Liver (tissue), 9 donors: ENCODE measurements around the gene KRTAP10-5. TPM values are rescaled to one million over a fixed set of nuclear protein-coding genes. Genes with fewer than 3 reads are reported as not detected.
A peak's percentile ranks its signal among the peaks of the same experiment; 100 is the strongest.

Experiments used
- DNase-seq: peaks from one replicate; pipeline ENCODE4 v3.0.0-alpha.2; 2017; ENCODE audit warnings: low spot score
- H3K27ac ChIP-seq, 2 donors: one replicate each; pipeline ENCODE4 v1.7.0; 2013; ENCODE audit warnings: inconsistent platforms in 2 of 2, low read length in 2 of 2, control low read depth in 1 of 2, low read depth in 1 of 2, mild to moderate bottlenecking in 1 of 2
- H3K27me3 ChIP-seq, 4 donors: one replicate each; pipeline versions ENCODE4 v1.6.1 to v1.7.0; 2013; ENCODE audit warnings: low read length in 3 of 4, inconsistent platforms in 1 of 4, mild to moderate bottlenecking in 1 of 4, moderate library complexity in 1 of 4; ENCODE audit not compliant: control insufficient read depth in 4 of 4, insufficient read depth in 4 of 4
- H3K36me3 ChIP-seq, 4 donors: one replicate each; pipeline versions ENCODE4 v1.6.1 to v1.7.0; 2013; ENCODE audit warnings: low read length in 3 of 4, mild to moderate bottlenecking in 3 of 4, low read depth in 1 of 4, moderate library complexity in 1 of 4; ENCODE audit not compliant: control insufficient read depth in 4 of 4, insufficient read depth in 3 of 4
- H3K4me1 ChIP-seq, 4 donors: one replicate each; pipeline versions ENCODE4 v1.6.1 to v1.7.0; 2013; ENCODE audit warnings: low read length in 3 of 4, mild to moderate bottlenecking in 3 of 4, moderate library complexity in 1 of 4; ENCODE audit not compliant: control insufficient read depth in 4 of 4, insufficient read depth in 4 of 4
- H3K4me3 ChIP-seq, 3 donors: one replicate each; pipeline versions ENCODE4 v1.6.1 to v1.7.0; 2013; ENCODE audit warnings: low read length in 3 of 3, control low read depth in 1 of 3, low read depth in 1 of 3, mild to moderate bottlenecking in 1 of 3
- H3K9ac ChIP-seq, 2 donors: one replicate each; pipeline ENCODE4 v1.7.0; 2013; ENCODE audit warnings: low read length in 2 of 2, mild to moderate bottlenecking in 2 of 2, moderate library complexity in 2 of 2, control low read depth in 1 of 2, low read depth in 1 of 2
- H3K9me3 ChIP-seq, 4 donors: one replicate each; pipeline versions ENCODE4 v1.6.1 to v1.7.0; 2013; ENCODE audit warnings: low read length in 3 of 4; ENCODE audit not compliant: control insufficient read depth in 4 of 4
- ATF3 ChIP-seq: IDR thresholded peaks from 2 replicates; pipeline ENCODE4 v1.6.1; 2016; ENCODE audit warnings: antibody characterized with exemption
- EGR1 ChIP-seq, 2 donors: IDR thresholded peaks; 2 replicates each; pipeline ENCODE4 v1.6.1; 2016 to 2018; ENCODE audit warnings: antibody characterized with exemption in 2 of 2, low read depth in 2 of 2
- FOXA1 ChIP-seq: IDR thresholded peaks from 2 replicates; pipeline ENCODE4 v1.6.1; 2016; ENCODE audit warnings: antibody characterized with exemption
- FOXA2 ChIP-seq: IDR thresholded peaks from 2 replicates; pipeline ENCODE4 v1.6.1; 2016; ENCODE audit warnings: antibody characterized with exemption
- GABPA ChIP-seq, 2 donors: IDR thresholded peaks in 1 of 2; conservative IDR thresholded peaks in 1 of 2; 2 replicates each; pipeline ENCODE4 v1.6.1; 2016; ENCODE audit warnings: antibody characterized with exemption in 2 of 2, mild to moderate bottlenecking in 1 of 2, moderate library complexity in 1 of 2
- HNF4A ChIP-seq, 2 donors: conservative IDR thresholded peaks; 2 replicates each; pipeline ENCODE4 v1.6.1; 2016; ENCODE audit warnings: antibody characterized with exemption in 2 of 2, mild to moderate bottlenecking in 2 of 2
- HNF4G ChIP-seq: IDR thresholded peaks from 2 replicates; pipeline ENCODE4 v1.6.1; 2016; ENCODE audit warnings: antibody characterized with exemption
- JUND ChIP-seq, 2 donors: IDR thresholded peaks; 2 replicates each; pipeline ENCODE4 v1.6.1; 2016; ENCODE audit warnings: antibody characterized with exemption in 2 of 2
- MAX ChIP-seq: IDR thresholded peaks from 2 replicates; pipeline ENCODE4 v1.6.1; 2016; ENCODE audit warnings: antibody characterized with exemption
- NR2F2 ChIP-seq: IDR thresholded peaks from 2 replicates; pipeline ENCODE4 v1.6.1; 2016; ENCODE audit warnings: antibody characterized with exemption
- RAD21 ChIP-seq, 2 donors: IDR thresholded peaks; 2 replicates each; pipeline ENCODE4 v1.6.1; 2016; ENCODE audit warnings: antibody characterized with exemption in 2 of 2, mild to moderate bottlenecking in 2 of 2
- REST ChIP-seq: IDR thresholded peaks from 2 replicates; pipeline ENCODE4 v1.6.1; 2016; ENCODE audit warnings: antibody characterized with exemption, mild to moderate bottlenecking
- RXRA ChIP-seq, 2 donors: IDR thresholded peaks; 2 replicates each; pipeline ENCODE4 v1.6.1; 2017 to 2018; ENCODE audit warnings: antibody characterized with exemption in 2 of 2, mild to moderate bottlenecking in 1 of 2
- SP1 ChIP-seq: IDR thresholded peaks from 2 replicates; pipeline ENCODE4 v1.6.1; 2018; ENCODE audit warnings: antibody characterized with exemption, mild to moderate bottlenecking
- YY1 ChIP-seq: IDR thresholded peaks from 2 replicates; pipeline ENCODE4 v1.6.1; 2016; ENCODE audit warnings: antibody characterized with exemption, mild to moderate bottlenecking
- ZBTB33 ChIP-seq: IDR thresholded peaks from 2 replicates; pipeline ENCODE4 v1.6.1; 2016; ENCODE audit warnings: antibody characterized with exemption
- WGBS: extraction: QIAGEN DNeasy Blood & Tissue Kit; methylation state at CpG from one replicate; pipeline ENCODE4 v1.1.7; 2013; 5-methylcytosine and 5-hydroxymethylcytosine counted together
- polyA plus RNA-seq, 2 donors: library from polyadenylated mRNA; stranded (reverse) in 1 of 2; unstranded in 1 of 2; fragments of 200-250 nt in 1 of 2; fragments of >200 nt in 1 of 2; fragmentation: Nextera tagmentation in 1 of 2; extraction: Ambion mirVana in 1 of 2; gene quantifications; one replicate each; pipeline versions ENCODE4 v1.2.1 to v1.2.3, GENCODE V29; 2013 to 2015
- total RNA-seq, 2 donors: library from RNA; depleted of rRNA; stranded (reverse); fragments of >200 nt; gene quantifications; one replicate each; pipeline ENCODE4 v1.2.3, GENCODE V29; 2014
- donor health status: healthy.
- donor health status: healthy.
- donor health status: healthy.
- donor health status: healthy.
- donor health status: healthy.

KRTAP10-5 gene
- total and polyA plus RNA-seq, 4 donors, result not detected

- Histone ChIP-seq H3K9ac (no peak overlapping the region), H3K4me3 (no peak overlapping the region), H3K4me1 (no peaks in the 10 kb centered on the region), H3K27ac (no peak overlapping the region), H3K9me3 (no peaks in the 10 kb centered on the region), H3K36me3 (no peaks in the 10 kb centered on the region), H3K27me3 (no peaks in the 10 kb centered on the region)
- TF ChIP-seq HNF4A (conservative IDR thresholded peaks at IDR 0.05), result no peak
- TF ChIP-seq ATF3, result no peak
- TF ChIP-seq EGR1 (IDR thresholded peaks at IDR 0.05; ENCODE audit: low read depth in 2 of 2), result no peak
- TF ChIP-seq NR2F2, result no peak
- no peak for TF ChIP-seq MAX
- no peak for TF ChIP-seq SP1
- no peak for TF ChIP-seq RXRA (IDR thresholded peaks at IDR 0.05)
- TF ChIP-seq ZBTB33, result no peak
- TF ChIP-seq YY1, result no peak
- no peak for DNase-seq
- WGBS, result 75% methylated on average over 1 of the region's 1 CpG
Observed at GRCh38 chr21:44542716-44543115, 37.7 kb downstream of the KRTAP10-5 start.

GRCh38 chr21:44540741-44541288 is 39.6 kb downstream of the KRTAP10-5 start:
- Histone ChIP-seq H3K27ac (no peak overlapping the region), H3K4me3 (no peak overlapping the region), H3K4me1 (no peaks in the 10 kb centered on the region), H3K27me3 (no peaks in the 10 kb centered on the region), H3K9me3 (no peaks in the 10 kb centered on the region), H3K9ac (no peak overlapping the region), H3K36me3 (no peaks in the 10 kb centered on the region)
- peak; percentile 19 for DNase-seq
- no peak for TF ChIP-seq FOXA1
- TF ChIP-seq FOXA2, result no peak
- no peak for TF ChIP-seq SP1
- TF ChIP-seq JUND (IDR thresholded peaks at IDR 0.05), result no peak
- no peak for TF ChIP-seq REST
- no peak for TF ChIP-seq GABPA (IDR thresholded peaks at IDR 0.05 in 1 of 2, conservative IDR thresholded peaks at IDR 0.05 in 1 of 2)
- no peak for TF ChIP-seq RAD21 (IDR thresholded peaks at IDR 0.05)
- no peak for TF ChIP-seq HNF4G
- TF ChIP-seq EGR1 (IDR thresholded peaks at IDR 0.05; ENCODE audit: low read depth in 2 of 2), result no peak
- no peak for TF ChIP-seq ATF3
- WGBS, result 80% methylated on average over 11 of the region's 11 CpGs
